NCI-H82 treated with DMSO at 0.1 percent for 48 hours (cell line): ENCODE results near the gene GAP43.

ENCODE experiments used
- DNase-seq: peaks from one replicate; lab custom pipeline; 2025; ENCODE audit not compliant: unreplicated experiment; lab: John Stamatoyannopoulos, UW

The GAP43 gene

GRCh38 chr3:115627180-115628074, 4.1 kb downstream of the GAP43 start:
- peak; percentile 69 for DNase-seq

GRCh38 chr3:115628075-115628412, 4.7 kb downstream of the GAP43 start:
- no peak for DNase-seq

DNA sequence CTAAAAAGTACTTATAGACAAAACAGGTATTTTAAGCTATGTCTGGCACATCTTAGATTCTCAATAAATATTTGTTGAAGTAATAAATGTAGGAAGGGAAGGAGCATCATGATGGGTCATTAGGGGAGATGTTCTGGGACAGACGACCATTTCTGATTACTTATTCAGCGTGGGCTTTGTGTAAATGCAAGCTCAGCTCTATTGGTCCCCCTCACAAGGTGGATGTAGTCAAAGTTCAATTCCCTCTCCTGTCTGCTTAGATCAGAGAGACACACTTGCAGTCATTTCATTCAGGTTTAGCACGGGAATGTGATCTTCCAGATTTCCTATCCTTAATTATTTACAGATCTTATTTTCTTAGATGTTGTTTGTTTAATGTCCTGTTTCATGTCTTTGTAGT, 7.5 kb downstream of the GAP43 start:
- no peak for DNase-seq

- DNase-seq, result no peak
Observed at GRCh38 chr3:115632026-115632425, 8.7 kb downstream of the GAP43 start.

DNA sequence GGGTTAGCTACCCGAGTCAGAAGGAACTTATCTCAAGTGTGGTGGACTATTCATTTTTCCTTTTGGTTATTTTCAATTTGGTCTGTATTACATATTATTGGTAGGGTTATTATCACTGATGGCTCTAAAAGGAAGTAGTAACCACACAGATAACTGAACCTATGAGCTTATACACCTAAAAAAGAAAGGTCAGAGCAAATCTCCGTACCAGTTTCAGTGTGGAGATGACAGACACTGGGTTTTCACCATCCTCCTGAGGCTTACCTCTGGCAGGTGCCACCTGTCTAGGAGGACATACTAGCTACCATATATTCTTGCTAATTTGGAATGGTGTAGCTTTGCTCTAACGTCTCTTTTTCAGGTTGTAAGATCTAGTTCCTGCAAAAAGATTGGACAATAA, 10.2 kb downstream of the GAP43 start:
- no peak for DNase-seq

- DNase-seq, result no peak
Observed at GRCh38 chr3:115634052-115634451, 10.7 kb downstream of the GAP43 start.

DNA sequence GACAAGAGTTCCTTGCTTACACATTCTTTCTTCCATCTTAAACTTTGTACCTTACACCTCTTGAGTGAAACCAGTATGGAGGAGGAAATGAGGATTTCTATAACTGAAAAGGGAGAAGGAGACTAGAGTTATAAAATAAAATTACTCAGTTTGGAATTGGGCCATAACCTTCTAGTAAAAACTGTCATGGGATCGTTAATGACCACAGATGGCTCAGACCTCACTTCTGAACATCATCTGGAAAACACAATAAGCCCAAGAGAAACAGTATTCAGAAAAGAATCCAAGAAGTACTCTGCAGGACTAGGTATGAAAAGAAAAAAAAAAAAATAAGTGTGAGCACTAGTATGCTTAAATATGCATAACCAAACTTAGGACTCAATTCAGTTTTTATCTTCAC, 12.1 kb downstream of the GAP43 start:
- no peak for DNase-seq

DNA sequence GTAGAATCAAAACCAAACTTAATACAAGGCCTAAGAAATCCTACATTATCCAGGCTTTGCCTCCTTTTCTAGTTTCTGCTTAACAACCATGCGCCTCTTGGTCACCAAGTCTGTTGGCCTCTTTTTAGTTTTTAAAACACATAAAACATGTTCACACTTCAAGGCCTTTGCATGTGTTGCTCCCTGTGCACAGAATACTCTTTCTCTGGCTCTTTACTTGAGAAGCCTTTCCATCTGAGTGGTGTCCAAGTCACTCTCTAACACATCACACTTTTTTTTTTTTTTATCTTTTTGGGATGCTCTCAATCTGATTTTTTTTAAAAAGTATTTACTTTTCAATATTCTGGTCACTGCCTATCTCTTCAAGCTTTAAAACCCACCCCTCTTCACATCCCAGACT, 14.9 kb downstream of the GAP43 start:
- DNase-seq, result no peak

DNA sequence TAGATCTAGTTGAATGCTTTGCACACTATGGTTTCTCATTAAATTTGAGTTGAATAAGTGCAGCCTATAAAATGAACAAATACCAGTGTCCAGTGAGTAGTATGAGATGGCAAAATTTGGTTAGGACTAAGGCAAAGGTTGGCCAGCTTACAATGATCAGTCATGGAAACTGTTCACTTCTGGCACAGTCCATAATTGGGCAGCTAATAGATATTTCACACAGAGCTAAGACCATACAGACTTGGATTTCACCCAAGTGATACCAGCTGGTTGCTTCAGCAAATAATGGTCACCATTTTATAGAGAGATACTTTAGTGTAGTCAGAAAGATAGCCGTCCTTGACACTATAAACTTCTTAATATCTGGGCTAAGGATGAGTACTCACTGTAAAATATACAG, 15.7 kb downstream of the GAP43 start:
- no peak for DNase-seq

DNA sequence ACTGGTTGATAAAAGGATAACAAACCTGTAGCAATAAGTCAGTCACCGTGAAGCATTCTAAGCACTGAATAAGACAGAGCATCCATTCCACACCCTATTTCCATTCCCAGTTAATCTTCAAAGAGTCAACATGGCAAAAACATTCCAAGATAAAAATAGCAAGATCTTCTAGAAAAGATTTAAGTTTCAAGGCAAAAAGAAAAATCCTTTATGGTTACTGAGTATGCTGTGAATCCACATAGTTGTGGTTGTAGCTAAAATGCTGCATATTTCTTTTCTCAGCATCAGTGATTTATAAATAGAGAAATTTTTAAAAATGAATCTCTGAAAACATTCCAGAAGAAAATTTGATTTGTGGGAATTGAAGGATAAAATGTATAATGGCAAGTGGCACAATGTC, 21.1 kb downstream of the GAP43 start:
- DNase-seq, result no peak

- no peak for DNase-seq
Observed at GRCh38 chr3:115646027-115646690, 22.8 kb downstream of the GAP43 start.

DNA sequence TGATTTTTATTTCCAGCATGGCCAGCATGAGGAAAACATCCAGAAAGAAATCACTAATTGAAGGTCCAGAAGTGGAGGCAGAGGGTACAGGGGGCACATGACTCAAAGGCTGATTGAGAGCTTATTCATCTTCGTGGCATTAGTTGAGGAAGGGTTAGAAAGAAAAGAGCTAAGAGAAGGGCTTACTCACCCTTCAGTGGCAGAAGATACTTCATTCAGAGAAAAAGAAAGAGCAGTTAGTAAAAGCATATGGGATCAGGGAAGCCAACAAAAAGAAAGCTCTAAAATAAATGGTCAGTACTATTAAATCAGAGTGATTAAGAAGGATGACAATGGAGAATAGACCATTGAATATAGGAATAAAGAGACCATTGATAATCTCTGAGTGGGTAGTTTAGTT, 25.2 kb downstream of the GAP43 start:
- DNase-seq, result no peak

- DNase-seq, result no peak
Observed at GRCh38 chr3:115651087-115651486, 27.8 kb downstream of the GAP43 start.

- no peak for DNase-seq
Observed at GRCh38 chr3:115651599-115651998, 28.3 kb downstream of the GAP43 start.

DNA sequence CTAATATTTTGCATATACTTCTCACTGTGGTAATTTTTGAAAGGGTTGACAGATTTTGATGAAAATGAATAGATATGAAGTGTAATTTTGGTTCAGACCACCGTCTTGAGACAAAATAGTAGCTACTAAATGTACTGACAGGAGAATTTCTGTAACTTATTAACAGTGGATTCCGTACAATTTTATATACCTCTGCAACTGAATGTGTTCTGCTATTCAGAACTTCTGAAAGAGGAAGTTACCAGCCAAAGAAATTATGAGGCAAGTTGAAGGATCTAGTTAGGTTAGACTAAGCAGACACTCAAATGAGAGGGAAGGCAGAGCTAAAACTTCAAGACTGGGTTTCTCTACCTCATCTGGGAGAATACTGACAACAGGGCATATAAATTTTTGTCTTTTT, 29.4 kb downstream of the GAP43 start:
- DNase-seq, result no peak

GRCh38 chr3:115655761-115656282, 32.5 kb downstream of the GAP43 start:
- no peak for DNase-seq

- DNase-seq, result no peak
Observed at GRCh38 chr3:115657168-115657567, 33.9 kb downstream of the GAP43 start.

GRCh38 chr3:115658032-115658336, 34.7 kb downstream of the GAP43 start:
- no peak for DNase-seq

DNA sequence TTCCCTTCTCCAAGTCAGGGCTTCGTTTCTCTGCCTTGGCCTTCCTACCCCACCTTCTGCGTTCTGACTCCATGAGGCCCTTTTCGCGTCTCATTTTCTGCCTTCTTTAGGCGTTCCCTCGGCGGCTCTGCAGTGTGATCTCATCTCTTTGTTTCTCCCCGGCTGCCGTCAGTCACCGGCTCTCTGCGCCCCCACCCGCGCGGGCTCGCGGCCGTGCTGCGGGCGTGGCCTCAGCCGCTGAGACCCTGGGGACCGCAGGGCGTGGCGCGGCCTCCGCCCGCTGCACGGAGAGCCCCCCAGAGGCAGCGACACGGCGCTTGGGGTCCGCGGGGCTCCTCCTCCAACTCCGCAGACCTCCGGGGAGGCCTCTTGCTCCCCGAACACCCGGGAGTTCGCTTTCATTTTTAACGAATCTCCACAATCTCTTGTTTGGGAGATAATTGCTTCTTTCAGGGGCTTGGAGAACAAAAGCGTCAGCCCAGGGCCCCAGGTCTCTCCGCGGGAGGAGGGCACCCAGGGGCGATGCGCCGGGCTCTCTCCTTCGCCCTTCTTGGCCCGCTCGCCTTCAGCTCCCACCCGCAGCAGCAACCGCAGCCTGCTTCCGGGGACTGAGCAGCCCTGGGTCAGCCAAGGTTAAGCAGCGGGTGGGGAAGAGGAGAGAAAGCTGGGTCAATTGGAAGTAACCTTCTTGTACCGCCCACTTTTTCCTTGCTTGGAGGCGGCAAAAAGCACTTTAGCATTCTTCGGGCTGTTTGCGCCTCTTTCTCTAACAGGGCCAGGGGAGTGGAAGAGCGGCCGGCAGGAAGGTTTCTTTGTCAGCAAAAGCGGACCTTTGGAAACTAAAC, 35.2 kb downstream of the GAP43 start:
- peak; percentile 82 for DNase-seq

- no peak for DNase-seq
Observed at GRCh38 chr3:115659253-115660220, 36.2 kb downstream of the GAP43 start.
